ENCODE data around the gene ANK2. TPM values are rescaled to one million over a fixed set of nuclear protein-coding genes. Genes with fewer than 3 reads are reported as not detected.

Gene ANK2
- total RNA-seq, 3 donors from 2014 or later, result 7.6 to 69.3 (median 21.0) TPM

DNA sequence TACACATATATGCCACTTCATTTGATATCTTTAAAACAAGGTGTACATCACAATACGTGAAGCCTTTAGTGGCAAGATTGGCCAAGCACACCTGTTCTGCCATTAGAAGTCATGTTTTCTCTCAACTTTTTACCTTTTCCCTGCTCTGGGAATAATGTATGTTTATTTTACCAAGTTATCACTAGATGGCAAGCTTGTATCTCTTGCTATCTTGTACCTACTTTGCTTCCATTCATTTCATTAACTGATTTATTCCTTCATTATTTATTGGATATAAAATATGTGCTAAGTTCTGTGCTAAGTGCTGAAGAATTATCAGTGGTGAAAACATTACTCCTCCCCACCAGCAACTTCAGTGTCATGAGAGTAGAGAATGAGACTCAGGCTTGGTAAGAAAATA lies 245.5 kb downstream of the ANK2 start:
- Histone ChIP-seq H3K36me3 (ENCODE audit: low read depth) (no peaks in the 10 kb centered on the region), H3K4me3 (no peak overlapping the region), H3K4me1 (ENCODE audit: low read depth) (no peaks in the 10 kb centered on the region), H3K9me3 (no peaks in the 10 kb centered on the region)
- DNase-seq, result no peak
- intact Hi-C loops (cut with DNase I, micrococcal nuclease), result no loop called here
- ATAC-seq, result no peak
- no peak for TF ChIP-seq CTCF (IDR thresholded peaks at IDR 0.05)

- no peak for DNase-seq
- H3K4me1 ChIP-seq (ENCODE audit: low read depth), result no peaks in the 10 kb centered on the region
- intact Hi-C loops (cut with DNase I, micrococcal nuclease), result no loop called here
- TF ChIP-seq CTCF (IDR thresholded peaks at IDR 0.05), result no peak
- H3K4me3 ChIP-seq, result no peak overlapping the region
- peak; percentile 60 for ATAC-seq
- H3K36me3 ChIP-seq (ENCODE audit: low read depth), result no peaks in the 10 kb centered on the region
- H3K9me3 ChIP-seq, result no peaks in the 10 kb centered on the region
Observed at GRCh38 chr4:113300471-113300928, 251.0 kb downstream of the ANK2 start.

DNA sequence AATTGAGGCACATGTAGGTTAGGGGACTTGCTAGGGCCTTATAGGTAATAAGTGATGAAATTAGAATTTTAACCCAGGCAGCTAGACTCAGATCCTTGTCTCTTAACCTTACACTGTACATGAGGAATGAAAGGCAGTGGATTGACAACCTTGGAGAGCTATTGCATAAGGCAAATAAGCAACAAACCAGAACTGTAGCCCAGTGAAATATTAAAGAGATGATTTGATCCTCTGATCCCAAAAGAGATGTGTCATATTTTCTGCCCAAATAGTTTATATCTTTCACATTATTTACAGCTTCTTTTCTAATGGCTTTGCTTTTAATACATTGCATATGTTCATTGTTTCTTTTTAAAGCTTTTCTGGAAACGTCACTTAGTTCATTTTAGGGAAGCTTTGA lies 252.6 kb downstream of the ANK2 start:
- no peak for ATAC-seq
- intact Hi-C loops (cut with DNase I, micrococcal nuclease), result no loop called here
- no peak for TF ChIP-seq CTCF (IDR thresholded peaks at IDR 0.05)
- no peaks in the 10 kb centered on the region for H3K9me3 ChIP-seq
- H3K4me1 ChIP-seq (ENCODE audit: low read depth), result no peaks in the 10 kb centered on the region
- no peak overlapping the region for H3K4me3 ChIP-seq
- H3K36me3 ChIP-seq (ENCODE audit: low read depth), result no peaks in the 10 kb centered on the region
- DNase-seq, result no peak

DNA sequence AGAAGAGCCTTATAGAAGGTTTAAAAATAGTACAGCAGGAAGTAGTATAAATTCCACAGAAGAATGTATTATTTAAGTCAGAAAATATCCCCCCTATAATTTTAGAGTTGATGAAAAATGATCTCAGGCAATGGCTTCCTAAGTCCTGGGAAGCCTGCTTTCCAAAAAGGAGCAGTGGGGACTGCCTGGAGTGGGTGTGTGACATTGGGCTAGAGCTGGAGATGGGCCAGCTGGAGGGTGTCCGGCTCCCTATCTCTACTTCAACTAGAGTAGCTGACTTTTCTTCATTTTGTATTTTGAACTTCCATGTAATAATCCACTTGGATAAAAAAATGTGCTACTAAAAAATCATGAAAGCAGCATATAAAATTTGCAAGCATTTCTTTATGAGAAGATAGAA lies 253.9 kb downstream of the ANK2 start:
- no peak for DNase-seq
- TF ChIP-seq CTCF (IDR thresholded peaks at IDR 0.05), result no peak
- Histone ChIP-seq H3K4me1 (ENCODE audit: low read depth) (no peaks in the 10 kb centered on the region), H3K36me3 (ENCODE audit: low read depth) (no peaks in the 10 kb centered on the region), H3K4me3 (no peak overlapping the region), H3K9me3 (no peaks in the 10 kb centered on the region)
- intact Hi-C loops (cut with DNase I, micrococcal nuclease), result no loop called here
- no peak for ATAC-seq

DNA sequence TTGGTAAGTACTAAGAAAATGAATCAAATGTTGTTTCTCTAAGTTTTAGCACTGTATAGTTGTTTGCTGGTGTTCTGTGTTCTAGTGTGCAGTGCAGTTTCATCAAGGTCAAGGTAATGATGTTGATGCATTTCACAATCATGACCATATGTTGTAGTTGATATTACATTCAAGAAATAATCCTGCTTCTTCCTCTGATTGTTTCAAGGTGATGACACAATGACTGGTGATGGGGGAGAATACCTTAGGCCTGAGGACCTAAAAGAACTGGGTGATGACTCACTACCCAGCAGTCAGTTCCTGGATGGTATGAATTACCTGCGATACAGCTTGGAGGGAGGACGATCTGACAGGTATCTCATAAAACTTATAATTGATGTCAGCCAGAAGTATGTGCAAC lies 261.6 kb downstream of the ANK2 start:
- Histone ChIP-seq H3K4me3 (no peak overlapping the region), H3K4me1 (ENCODE audit: low read depth) (no peaks in the 10 kb centered on the region), H3K36me3 (ENCODE audit: low read depth) (no peaks in the 10 kb centered on the region), H3K9me3 (no peaks in the 10 kb centered on the region)
- ATAC-seq (no peak), DNase-seq (no peak)
- intact Hi-C loops (cut with DNase I, micrococcal nuclease), result no loop called here
- TF ChIP-seq CTCF (IDR thresholded peaks at IDR 0.05), result no peak

- Histone ChIP-seq H3K4me3 (no peak overlapping the region), H3K36me3 (ENCODE audit: low read depth) (no peaks in the 10 kb centered on the region), H3K4me1 (ENCODE audit: low read depth) (no peaks in the 10 kb centered on the region), H3K9me3 (no peaks in the 10 kb centered on the region)
- intact Hi-C loops (cut with DNase I, micrococcal nuclease), result no loop called here
- no peak for TF ChIP-seq CTCF (IDR thresholded peaks at IDR 0.05)
- ATAC-seq, result no peak
- no peak for DNase-seq
Observed at GRCh38 chr4:113312529-113312928, 263.1 kb downstream of the ANK2 start.

All from mucosa of descending colon (tissue), 3 donors.